K562 (cell line): ENCODE results near the gene REEP6. TPM values are rescaled to one million over a fixed set of nuclear protein-coding genes. Genes with fewer than 3 reads are reported as not detected.

ENCODE experiments used
- AFF1 ChIP-seq, 2 experiments: fragments of 450-650 bp; IDR thresholded peaks; 2 replicates each; pipeline ENCODE4 v1.6.1; 2018; ENCODE audit warnings: mild to moderate bottlenecking in 2 of 2, low read depth in 1 of 2; ENCODE audit not compliant: partially characterized antibody in 2 of 2
- CBFB ChIP-seq: sonication (generic); formaldehyde crosslinking; IDR thresholded peaks from 2 replicates; pipeline ENCODE4 v1.4.0; 2020; ENCODE audit warnings: mild to moderate bottlenecking, missing genetic modification reagents
- ETV6 ChIP-seq, 3 experiments: fragments of 150-350 bp in 1 of 3; sonication (generic) in 1 of 3; formaldehyde crosslinking in 1 of 3; IDR thresholded peaks; 2 replicates each; pipeline versions ENCODE4 v1.6.1 to v1.8.0; 2014 to 2022; ENCODE audit warnings: borderline replicate concordance in 2 of 3, low read depth in 2 of 3, antibody characterized with exemption in 1 of 3, low read length in 1 of 3, mild to moderate bottlenecking in 1 of 3, missing genetic modification reagents in 1 of 3
- KDM4B ChIP-seq, 2 experiments: fragments of 450-650 bp in 1 of 2; sonication (generic) in 1 of 2; IDR thresholded peaks; 2 replicates each; pipeline ENCODE4 v1.6.1; 2016 to 2017; ENCODE audit warnings: borderline replicate concordance in 2 of 2, antibody characterized with exemption in 1 of 2, low read depth in 1 of 2, mild to moderate bottlenecking in 1 of 2
- NRF1 ChIP-seq, 2 experiments: fragments of 450-650 bp; IDR thresholded peaks in 1 of 2; conservative IDR thresholded peaks in 1 of 2; 2 replicates each; pipeline ENCODE4 v1.6.1; 2014; ENCODE audit warnings: mild to moderate bottlenecking in 2 of 2
- RNF219 ChIP-seq: fragments of 250-450 bp; sonication (Bioruptor Pico); IDR thresholded peaks from 2 replicates; pipeline ENCODE4 v1.5.0; 2022; ENCODE audit warnings: mild to moderate bottlenecking
- ZNF282 ChIP-seq: sonication (generic); formaldehyde crosslinking; IDR thresholded peaks from 2 replicates; pipeline ENCODE4 v1.8.1; 2023; ENCODE audit warnings: missing genetic modification reagents
- ZNF407 ChIP-seq: fragments of 450-650 bp; IDR thresholded peaks from 2 replicates; pipeline ENCODE4 v1.6.1; 2016; ENCODE audit warnings: low read depth
- ZNF511 ChIP-seq: sonication (generic); formaldehyde crosslinking; IDR thresholded peaks from 2 replicates; pipeline ENCODE4 v1.8.0; 2022; ENCODE audit warnings: mild to moderate bottlenecking, missing genetic modification reagents
- polyA plus RNA-seq, 8 experiments: library from polyadenylated mRNA; depleted of rRNA in 4 of 8; stranded (reverse) in 5 of 8; unstranded in 3 of 8; fragments of >200 nt; fragmentation: Nextera tagmentation in 2 of 8; fragmentation: Illumina TruSeq in 1 of 8; extraction: Ambion mirVana in 2 of 8; extraction: Trizol in 1 of 8; gene quantifications; 2 replicates each; pipeline versions ENCODE4 v1.2.1 to v1.2.3, GENCODE V29; 2011 to 2014; ENCODE audit warnings: inconsistent platforms in 1 of 8, missing spikeins in 1 of 8
- total RNA-seq, 7 experiments: library from RNA; depleted of rRNA in 6 of 7; stranded (reverse); fragments of >200 nt in 6 of 7; fragmentation: Illumina TruSeq in 2 of 7; extraction: Trizol in 2 of 7; gene quantifications; 2 replicates each; pipeline versions ENCODE4 v1.2.1 to v1.2.3, GENCODE V29; 2011 to 2021; ENCODE audit warnings: low replicate concordance in 1 of 7

The REEP6 gene
- total and polyA plus RNA-seq, 9 of the 15 experiments (the other 6 are each of a cell fraction or from before 2014, with no cell fraction given): 1.2 to 64.2 (median 12.7) TPM

GRCh38 chr19:1503089-1503924 is 12.3 kb downstream of the REEP6 start (continued):
- TF ChIP-seq ZNF407 (no peak), ETV6 (IDR thresholded peaks at IDR 0.05; ENCODE audit: borderline replicate concordance in 1 of 2, low read depth in 2 of 2, low read length in 1 of 2) (no peak; a peak in 1 of 4 replicates), ETV6 (CRISPR knock-in tag; IDR thresholded peaks at IDR 0.05; ENCODE audit: borderline replicate concordance) (peak; percentile 70; the same call in 1 of the 2 replicates), KDM4B (IDR thresholded peaks at IDR 0.05; ENCODE audit: borderline replicate concordance in 2 of 2, low read depth in 1 of 2) (no peak), NRF1 (conservative IDR thresholded peaks at IDR 0.05 in 1 of 2, IDR thresholded peaks at IDR 0.05 in 1 of 2) (peak; percentile 33 to 58; a peak in 3 of 4 replicates), CBFB (no peak; the same call in 1 of the 2 replicates), RNF219 (no peak), AFF1 (IDR thresholded peaks at IDR 0.05; ENCODE audit: low read depth in 1 of 2, partially characterized antibody in 2 of 2) (no peak), ZNF511 (CRISPR knock-in tag) (peak; percentile 83; the same call in 1 of the 2 replicates), ZNF282 (CRISPR knock-in tag) (peak; percentile 95)
